HCT116 (cell line): Measurements from ENCODE around the gene PLBD2. TPM values are rescaled to one million over a fixed set of nuclear protein-coding genes. Genes with fewer than 3 reads are reported as not detected.

Experiments used
- ATAC-seq: fragments of 200-7000 bp; cut with Tn5 transposase; 2 replicates; pipeline ENCODE4 v1.9.1; 2020; ENCODE audit warnings: mild to moderate bottlenecking, moderate library complexity
- BruUV-seq: library from RNA; stranded (reverse); fragments of 400-500 nt; replicated peaks from 2 replicates; lab custom pipeline; 2021; lab: Mats Ljungman, UMichigan
- CTCF ChIA-PET: fragments of 300-600 bp; sonication (Branson Sonifier 250); formaldehyde crosslinking; loops from one replicate; lab custom pipeline; 2021; ENCODE audit warnings: antibody characterized with exemption; lab: Charles Lee
- POLR2A ChIA-PET: fragments of 300-600, 350-600 bp; sonication (Branson Sonifier 250); formaldehyde crosslinking; loops from one replicate; lab custom pipeline; 2021; ENCODE audit warnings: antibody characterized with exemption; lab: Charles Lee
- RAD21 ChIA-PET, 2 experiments: fragments of 300-600 bp; sonication (Branson Sonifier 250); formaldehyde crosslinking; loops; one replicate each; lab custom pipeline; 2023; ENCODE audit warnings: low total read pairs in 2 of 2; ENCODE audit not compliant: uncharacterized antibody in 2 of 2, unreplicated experiment in 2 of 2, low non-redundant PET in 1 of 2; lab: Charles Lee
- DNase-seq: peaks from one replicate; pipeline ENCODE4 v3.0.0-alpha.2; 2010; ENCODE audit warnings: low read depth, low spot score
- H2AFZ ChIP-seq: fragments of 200-600 bp; shearing (Covaris generic), sonication (generic); 2 replicates; pipeline ENCODE4 v1.6.1; 2017; ENCODE audit warnings: low read depth, mixed run types, mixed read lengths, antibody characterized with exemption, low read length; ENCODE audit not compliant: poor library complexity, severe bottlenecking
- H3K27ac ChIP-seq: 2 replicates; pipeline ENCODE4 v1.5.1; 2012; ENCODE audit warnings: low read depth, low read length
- H3K27me3 ChIP-seq: fragments of 200-600 bp; sonication (generic); 2 replicates; pipeline ENCODE4 v1.6.1; 2016; ENCODE audit warnings: mixed run types, low read length, mixed read lengths; ENCODE audit not compliant: insufficient read depth
- H3K36me3 ChIP-seq, 2 experiments: fragments of 200-500 bp in 1 of 2; fragments of 200-600 bp in 1 of 2; sonication (Bioruptor generic) in 1 of 2; sonication (generic) in 1 of 2; 2 replicates each; pipeline versions ENCODE4 v1.5.1 to v1.6.1; 2014 to 2016; ENCODE audit warnings: low read length in 2 of 2, inconsistent platforms in 1 of 2, mixed read lengths in 1 of 2, mixed run types in 1 of 2; ENCODE audit not compliant: insufficient read depth in 2 of 2, control insufficient read depth in 1 of 2
- H3K4me1 ChIP-seq, 2 experiments: fragments of 200-600 bp in 1 of 2; sonication (generic) in 1 of 2; 2 replicates each; pipeline versions ENCODE4 v1.5.1 to v1.6.1; 2012 to 2017; ENCODE audit warnings: low read length in 2 of 2, inconsistent platforms in 1 of 2, mild to moderate bottlenecking in 1 of 2, mixed read lengths in 1 of 2, mixed run types in 1 of 2, moderate library complexity in 1 of 2; ENCODE audit not compliant: insufficient read depth in 2 of 2, control insufficient read depth in 1 of 2
- H3K4me2 ChIP-seq: fragments of 200-600 bp; sonication (generic); 2 replicates; pipeline ENCODE4 v1.6.1; 2017; ENCODE audit warnings: mixed run types, low read length, mixed read lengths
- H3K4me3 ChIP-seq, 2 experiments: fragments of 200-600 bp in 1 of 2; sonication (generic) in 1 of 2; replicated peaks in 1 of 2; 2 replicates each; pipeline ENCODE4 v1.5.1; 2011 to 2016; ENCODE audit warnings: low read length in 2 of 2, control low read depth in 1 of 2, low read depth in 1 of 2, mild to moderate bottlenecking in 1 of 2, mixed read lengths in 1 of 2, mixed run types in 1 of 2
- H3K79me2 ChIP-seq: fragments of 200-600 bp; sonication (generic); 2 replicates; pipeline ENCODE4 v1.6.1; 2017; ENCODE audit warnings: mild to moderate bottlenecking, mixed run types, low read length, moderate library complexity, mixed read lengths; ENCODE audit not compliant: insufficient read depth
- H3K9ac ChIP-seq: fragments of 200-600 bp; sonication (generic); 2 replicates; pipeline ENCODE4 v1.6.1; 2016; ENCODE audit warnings: low read length, mixed read lengths
- H3K9me2 ChIP-seq: fragments of 200-600 bp; sonication (generic), shearing (Covaris generic); 2 replicates; pipeline ENCODE4 v1.6.1; 2017; ENCODE audit warnings: mixed run types, mild to moderate bottlenecking, moderate library complexity; ENCODE audit not compliant: insufficient read depth
- H3K9me3 ChIP-seq, 2 experiments: fragments of 200-500 bp in 1 of 2; fragments of 200-600 bp in 1 of 2; sonication (Bioruptor generic) in 1 of 2; sonication (generic) in 1 of 2; 2 replicates each; pipeline ENCODE4 v1.6.1; 2014 to 2017; ENCODE audit warnings: low read length in 2 of 2, mixed read lengths in 2 of 2, inconsistent platforms in 1 of 2, low read depth in 1 of 2, mild to moderate bottlenecking in 1 of 2, mixed run types in 1 of 2, moderate library complexity in 1 of 2; ENCODE audit not compliant: control insufficient read depth in 1 of 2, insufficient read depth in 1 of 2
- H4K20me1 ChIP-seq: fragments of 200-600 bp; sonication (generic), shearing (Covaris generic); 2 replicates; pipeline ENCODE4 v1.6.1; 2017; ENCODE audit warnings: mixed run types, mild to moderate bottlenecking, moderate library complexity; ENCODE audit not compliant: insufficient read depth
- CBX3 ChIP-seq: IDR thresholded peaks from 2 replicates; pipeline ENCODE4 v1.6.1; 2012; ENCODE audit warnings: low read depth
- CTCF ChIP-seq, 3 experiments: fragments of 200-600 bp in 1 of 3; sonication (generic) in 1 of 3; IDR thresholded peaks in 2 of 3; conservative IDR thresholded peaks in 1 of 3; 2 replicates each; pipeline ENCODE4 v1.5.1; 2012 to 2017; ENCODE audit warnings: low read depth in 2 of 3, low read length in 2 of 3, antibody characterized with exemption in 1 of 3, borderline replicate concordance in 1 of 3, control low read depth in 1 of 3, mild to moderate bottlenecking in 1 of 3, mixed read lengths in 1 of 3, mixed run types in 1 of 3, moderate library complexity in 1 of 3; ENCODE audit not compliant: insufficient read depth in 1 of 3
- ELF1 ChIP-seq: IDR thresholded peaks from 2 replicates; pipeline ENCODE4 v1.6.1; 2012; ENCODE audit warnings: low read depth, borderline replicate concordance
- JUND ChIP-seq: IDR thresholded peaks from 2 replicates; pipeline ENCODE4 v1.6.1; 2012
- POLR2A ChIP-seq: IDR thresholded peaks from 2 replicates; pipeline ENCODE4 v1.7.0; 2011; ENCODE audit warnings: borderline replicate concordance; ENCODE audit not compliant: insufficient read depth, insufficient read length; ENCODE audit errors: extremely low read depth
- intact Hi-C: fragments of 100-400 bp; cut with micrococcal nuclease; formaldehyde crosslinking; loops from 2 replicates; pipeline ENCODE4 v1.10.0; 2022
- total RNA-seq: library from RNA; stranded (reverse); gene quantifications from one replicate; pipeline ENCODE4 v1.2.1, GENCODE V29; 2021; ENCODE audit not compliant: unreplicated experiment
- TF ChIP-seq, protein P1 (sequence below): IDR thresholded peaks from 2 replicates; pipeline ENCODE4 v1.6.1; 2012

Gene PLBD2
- total RNA-seq, 1 experiment from 2014 or later: 45.0 TPM

GRCh38 chr12:113409462-113410124, 51.2 kb downstream of the PLBD2 start:
- ATAC-seq: no peak
- CTCF ChIA-PET: no interaction called here

More at GRCh38 chr12:113409462-113410124, 51.2 kb downstream of the PLBD2 start:
- ChIA-PET POLR2A (no interaction called here), RAD21 (no interaction called here)
- no peak overlapping the region for H3K27ac ChIP-seq
- no peak overlapping the region for H3K4me2 ChIP-seq
- intact Hi-C loops: no loop called here
- H3K4me3 ChIP-seq: no peak overlapping the region
- TF ChIP-seq, protein P1, sequence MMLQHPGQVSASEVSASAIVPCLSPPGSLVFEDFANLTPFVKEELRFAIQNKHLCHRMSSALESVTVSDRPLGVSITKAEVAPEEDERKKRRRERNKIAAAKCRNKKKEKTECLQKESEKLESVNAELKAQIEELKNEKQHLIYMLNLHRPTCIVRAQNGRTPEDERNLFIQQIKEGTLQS: no peak
- TF ChIP-seq POLR2A (no peak), ELF1 (no peak), JUND (no peak), CTCF (IDR thresholded peaks at IDR 0.05 in 2 of 3, conservative IDR thresholded peaks at IDR 0.05 in 1 of 3; ENCODE audit: borderline replicate concordance in 1 of 3, insufficient read depth in 1 of 3, low read depth in 2 of 3, low read length in 2 of 3) (no peak), CBX3 (no peak)
- H3K79me2 ChIP-seq: no peaks in the 10 kb centered on the region
- no peak for DNase-seq
- BruUV-seq: no TSS peak
- H3K27me3 ChIP-seq: no peaks in the 10 kb centered on the region
- H4K20me1 ChIP-seq: no peaks in the 10 kb centered on the region
- no peak overlapping the region for H2AFZ ChIP-seq
- no peak overlapping the region for H3K9ac ChIP-seq
- no peaks in the 10 kb centered on the region for H3K36me3 ChIP-seq
- no peaks in the 10 kb centered on the region for H3K9me3 ChIP-seq
- no peaks in the 10 kb centered on the region for H3K9me2 ChIP-seq
- peaks cover 0 to 6% of the 10 kb centered on the region in 2 experiments; a peak in 2 of 4 replicates for H3K4me1 ChIP-seq
